Heart left ventricle (tissue), 16 donors: ENCODE data around the gene ANKRD11. TPM values are rescaled to one million over a fixed set of nuclear protein-coding genes. Genes with fewer than 3 reads are reported as not detected.

Source experiments
- ATAC-seq, 4 donors: fragments of 200-7000 bp; cut with Tn5 transposase; one replicate each; pipeline ENCODE4 v1.9.1; 2020 to 2022; ENCODE audit warnings: moderate library complexity in 4 of 4, mild to moderate bottlenecking in 3 of 4, moderate number of reproducible peaks in 1 of 4
- DNase-seq, 5 donors: peaks; one replicate each; pipeline ENCODE4 v3.0.0-alpha.2; 2020
- H3K27ac ChIP-seq, 12 donors: fragments of 200-600 bp; sonication (generic) in 4 of 12; one replicate each; pipeline versions ENCODE4 v1.5.0 to v1.8.0; 2016 to 2022; ENCODE audit warnings: mild to moderate bottlenecking in 2 of 12
- H3K27me3 ChIP-seq, 9 donors: fragments of 200-600 bp; sonication (generic) in 2 of 9; one replicate each; pipeline versions ENCODE4 v1.5.1 to v1.8.0; 2016 to 2022; ENCODE audit warnings: mild to moderate bottlenecking in 3 of 9
- H3K36me3 ChIP-seq, 9 donors: fragments of 200-600 bp; sonication (generic) in 2 of 9; one replicate each; pipeline versions ENCODE4 v1.5.0 to v1.8.0; 2018 to 2022; ENCODE audit warnings: mild to moderate bottlenecking in 2 of 9
- H3K4me1 ChIP-seq, 12 donors: fragments of 200-600 bp; sonication (generic) in 4 of 12; one replicate each; pipeline versions ENCODE4 v1.5.0 to v1.8.0; 2016 to 2022; ENCODE audit warnings: mild to moderate bottlenecking in 3 of 12
- H3K4me3 ChIP-seq, 12 donors: fragments of 200-600 bp; sonication (generic) in 4 of 12; one replicate each; pipeline versions ENCODE4 v1.5.0 to v1.8.0; 2017 to 2022; ENCODE audit warnings: mild to moderate bottlenecking in 9 of 12, moderate library complexity in 4 of 12
- H3K9me3 ChIP-seq, 12 donors: fragments of 200-600 bp; sonication (generic) in 4 of 12; one replicate each; pipeline versions ENCODE4 v1.5.0 to v1.8.0; 2016 to 2022; ENCODE audit warnings: mild to moderate bottlenecking in 1 of 12
- POLR2A ChIP-seq, 2 donors: fragments of 450-650 bp; IDR thresholded peaks; one replicate each; pipeline ENCODE4 v1.6.1; 2017; ENCODE audit warnings: antibody characterized with exemption in 2 of 2, mild to moderate bottlenecking in 2 of 2, moderate library complexity in 2 of 2
- WGBS, 4 donors: extraction: QIAGEN DNeasy Blood & Tissue Kit in 2 of 4; methylation state at CpG; one replicate each; pipeline versions ENCODE4 v1.1.5 to v1.1.7; 2013 to 2018; 5-methylcytosine and 5-hydroxymethylcytosine counted together
- intact Hi-C, 10 donors: fragments of 100-400 bp; cut with DNase I; formaldehyde crosslinking; loops; one replicate each; pipeline versions ENCODE4 v1.11.1 to v1.14.2; 2022
- polyA plus RNA-seq, 2 donors: library from polyadenylated mRNA; stranded (reverse); fragments of 200-250 nt; gene quantifications; one replicate each; pipeline ENCODE4 v1.2.3, GENCODE V29; 2013
- total RNA-seq, 9 donors: library from RNA; depleted of rRNA in 2 of 9; stranded (reverse); fragments of >200 nt in 2 of 9; fragmentation: NEBNext Ultra II Directional in 3 of 9; extraction: Animal tissue kit (Norgen Biotek cat#: 25700) in 3 of 9; gene quantifications; one replicate each; pipeline versions ENCODE4 v1.1.0 to v1.2.4, GENCODE V29; 2016 to 2023
- TF ChIP-seq, protein P1 (sequence below), 12 donors: fragments of 200-600 bp; sonication (generic) in 4 of 12; IDR thresholded peaks; one replicate each; pipeline versions ENCODE4 v1.5.0 to v1.8.0; 2018 to 2022; ENCODE audit warnings: antibody characterized with exemption in 12 of 12, mild to moderate bottlenecking in 5 of 12
- donor health status: ischemic (EF 13 %, LVEDD 7.1; RV severe dilation, severe dysfunction).
- donor health status: healthy with polysubstance abuse.
- donor health status: DM: no; HTN: yes; CAD: no.
- donor health status: DM: no; HTN: no; CAD: no.
- donor health status: ischemic (EF 25% LVEDD 6.9; RV normal size, moderate dysfunction).
- donor health status: ischemic (EF 25% LVEDD 5.7; RV mildly dilated, moderate dysfunction).
- donor health status: healthy.
- donor health status: DM: yes; HTN: yes; CAD: no.
- donor health status: ischemic (EF 35%, LVEDD 5.7; RV mildly dilated, moderate dysfunction).
- donor health status: nonischemic (EF 11% LVEDD 7.7; RV severe dilation, severe dysfunction).
- donor health status: DM: yes; HTN: yes; CAD: no.
- donor health status: PGD.
- donor health status: ischemic (EF 29% LVEDD 5.4; RV normal size, mild dysfunction).
- donor health status: nonischemic (EF 23%, LVEDD 6.1; RV moderate dilation, normal function).

Gene ANKRD11
- total and polyA plus RNA-seq, 11 donors: 53.6 to 123 (median 67.7) TPM

DNA sequence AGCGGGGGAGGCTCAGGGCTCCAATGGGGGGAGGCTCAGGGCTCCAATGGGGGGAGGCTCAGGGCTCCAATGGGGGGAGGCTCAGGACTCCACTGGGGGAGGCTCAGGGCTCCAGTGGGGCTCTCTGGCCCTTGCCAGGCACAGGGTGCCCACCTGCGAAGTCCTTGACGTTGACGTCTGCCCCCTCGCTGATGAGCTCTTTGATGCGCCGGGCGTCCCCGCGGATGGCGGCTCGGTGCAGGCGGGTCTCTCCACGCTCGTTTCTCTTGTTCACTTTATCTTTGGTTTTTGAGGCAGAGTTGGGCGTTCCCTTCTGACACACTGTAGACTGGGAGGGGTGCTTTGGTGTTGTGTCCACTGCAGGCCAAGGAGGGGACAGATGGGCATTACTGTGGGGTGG lies 199.9 kb downstream of the ANKRD11 start:
- H3K4me1 ChIP-seq: peaks cover 0 to 24% (median 5%) of the 10 kb centered on the region in 12 donors
- no peaks in the 10 kb centered on the region for H3K27me3 ChIP-seq
- peak in 1 of 5 donors; percentile 38 for DNase-seq
- H3K9me3 ChIP-seq: no peaks in the 10 kb centered on the region
- no peak overlapping the region for H3K4me3 ChIP-seq
- no peak overlapping the region for H3K27ac ChIP-seq
- WGBS, 4 donors: 88 to 92% (median 90%) methylated on average over 15 to 16 of the region's 16 CpGs
- no peak for TF ChIP-seq POLR2A (IDR thresholded peaks at IDR 0.05)
- TF ChIP-seq, protein P1, sequence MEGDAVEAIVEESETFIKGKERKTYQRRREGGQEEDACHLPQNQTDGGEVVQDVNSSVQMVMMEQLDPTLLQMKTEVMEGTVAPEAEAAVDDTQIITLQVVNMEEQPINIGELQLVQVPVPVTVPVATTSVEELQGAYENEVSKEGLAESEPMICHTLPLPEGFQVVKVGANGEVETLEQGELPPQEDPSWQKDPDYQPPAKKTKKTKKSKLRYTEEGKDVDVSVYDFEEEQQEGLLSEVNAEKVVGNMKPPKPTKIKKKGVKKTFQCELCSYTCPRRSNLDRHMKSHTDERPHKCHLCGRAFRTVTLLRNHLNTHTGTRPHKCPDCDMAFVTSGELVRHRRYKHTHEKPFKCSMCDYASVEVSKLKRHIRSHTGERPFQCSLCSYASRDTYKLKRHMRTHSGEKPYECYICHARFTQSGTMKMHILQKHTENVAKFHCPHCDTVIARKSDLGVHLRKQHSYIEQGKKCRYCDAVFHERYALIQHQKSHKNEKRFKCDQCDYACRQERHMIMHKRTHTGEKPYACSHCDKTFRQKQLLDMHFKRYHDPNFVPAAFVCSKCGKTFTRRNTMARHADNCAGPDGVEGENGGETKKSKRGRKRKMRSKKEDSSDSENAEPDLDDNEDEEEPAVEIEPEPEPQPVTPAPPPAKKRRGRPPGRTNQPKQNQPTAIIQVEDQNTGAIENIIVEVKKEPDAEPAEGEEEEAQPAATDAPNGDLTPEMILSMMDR (IDR thresholded peaks at IDR 0.05): no peak
- H3K36me3 ChIP-seq: peaks cover 2 to 51% (median 42%) of the 10 kb centered on the region in 9 donors
- ATAC-seq: no peak
- intact Hi-C loops: no loop called here

GRCh38 chr16:89289428-89290395 lies 200.6 kb downstream of the ANKRD11 start:
- peak; percentile 59 to 85 (median 76) for DNase-seq
- no peaks in the 10 kb centered on the region for H3K9me3 ChIP-seq
- WGBS, 4 donors: 62 to 74% (median 70%) methylated on average over 15 to 25 of the region's 25 CpGs
- H3K4me3 ChIP-seq: no peak overlapping the region
- peaks cover 0 to 17% (median 5%) of the 10 kb centered on the region in 12 donors for H3K4me1 ChIP-seq
- H3K27me3 ChIP-seq: no peaks in the 10 kb centered on the region
- peak; percentile 48 to 83 (median 79) for ATAC-seq
- peaks cover 3 to 59% (median 49%) of the 10 kb centered on the region in 9 donors for H3K36me3 ChIP-seq
- TF ChIP-seq, protein P1 (IDR thresholded peaks at IDR 0.05): peak; percentile 68 to 88 (median 82)
- no peak for TF ChIP-seq POLR2A (IDR thresholded peaks at IDR 0.05)
- intact Hi-C loops: loop anchor here in 3 of 10 donors (5.0 kb wide), 2 partner anchors 47 to 347 kb away; no protein-coding TSS in a partner anchor
- H3K27ac ChIP-seq: no peak overlapping the region

DNA sequence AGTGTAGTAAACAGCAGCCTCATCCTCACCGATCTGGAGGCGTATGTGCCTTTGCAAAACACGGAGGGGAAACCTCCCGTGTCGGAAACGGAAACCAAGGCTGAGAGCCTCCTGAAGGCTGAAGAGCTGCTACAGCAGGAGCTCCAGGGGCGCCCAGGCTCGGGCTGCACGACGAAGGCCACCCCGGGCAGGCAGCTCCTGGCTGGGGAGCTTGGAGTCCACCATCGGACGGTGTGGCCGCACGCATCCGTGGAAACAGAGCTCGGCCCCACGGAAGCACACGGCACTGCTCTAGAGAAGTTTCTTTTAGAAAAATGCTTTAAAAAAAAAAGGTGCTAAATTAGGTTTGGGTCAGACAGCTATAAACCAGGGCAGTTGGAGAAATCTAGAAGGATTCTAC lies 201.4 kb downstream of the ANKRD11 start:
- 89 to 92% (median 91%) methylated on average over 17 to 19 of the region's 19 CpGs for WGBS, 4 donors
- H3K9me3 ChIP-seq: no peaks in the 10 kb centered on the region
- peaks cover 3 to 67% (median 55%) of the 10 kb centered on the region in 9 donors for H3K36me3 ChIP-seq
- H3K4me1 ChIP-seq: peaks cover 0 to 9% (median 3%) of the 10 kb centered on the region in 12 donors
- peak in 1 of 5 donors; percentile 53 for DNase-seq
- no peak for ATAC-seq
- intact Hi-C loops: loop anchor here in 3 of 10 donors (5.0 kb wide), 2 partner anchors 47 to 347 kb away; no protein-coding TSS in a partner anchor
- no peak overlapping the region for H3K27ac ChIP-seq
- no peaks in the 10 kb centered on the region for H3K27me3 ChIP-seq
- no peak for TF ChIP-seq POLR2A (IDR thresholded peaks at IDR 0.05)
- TF ChIP-seq, protein P1 (IDR thresholded peaks at IDR 0.05): no peak
- no peak overlapping the region for H3K4me3 ChIP-seq

DNA sequence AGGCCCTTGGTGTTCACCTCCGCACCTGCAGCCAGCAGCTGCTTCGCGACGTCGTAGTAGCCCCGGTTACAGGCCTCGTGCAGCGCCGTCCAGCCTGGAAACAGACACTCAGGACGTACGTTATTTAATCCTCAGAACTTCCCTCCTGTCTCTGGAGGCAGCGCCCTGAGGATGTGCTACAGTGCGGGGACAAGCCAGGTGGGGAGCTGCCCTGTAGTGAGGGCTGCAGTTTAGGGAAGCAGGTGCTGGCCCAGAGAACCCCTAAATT lies 201.8 kb downstream of the ANKRD11 start:
- intact Hi-C loops: loop anchor here in 3 of 10 donors (5.0 kb wide), 2 partner anchors 46 to 346 kb away; no protein-coding TSS in a partner anchor
- WGBS, 4 donors: 94 to 96% (median 96%) methylated on average over 13 of the region's 13 CpGs
- Histone ChIP-seq H3K27ac (no peak overlapping the region), H3K36me3 (peaks cover 3 to 71% (median 59%) of the 10 kb centered on the region in 9 donors), H3K9me3 (no peaks in the 10 kb centered on the region), H3K27me3 (no peaks in the 10 kb centered on the region), H3K4me3 (no peak overlapping the region), H3K4me1 (peaks cover 0 to 6% (median 0%) of the 10 kb centered on the region in 12 donors)
- no peak for TF ChIP-seq POLR2A (IDR thresholded peaks at IDR 0.05)
- TF ChIP-seq, protein P1 (IDR thresholded peaks at IDR 0.05): no peak
- DNase-seq (no peak), ATAC-seq (no peak)
